Brain pericyte (primary cell): ENCODE measurements around the gene RAB40AL.

Source experiments
- DNase-seq: peaks from one replicate; pipeline ENCODE4 v3.0.0-alpha.2; 2012; ENCODE audit warnings: low read depth, low spot score

The RAB40AL gene

GRCh38 chrX:102979536-102979935 lies 42.5 kb downstream of the RAB40AL start:
- DNase-seq: no peak

DNA sequence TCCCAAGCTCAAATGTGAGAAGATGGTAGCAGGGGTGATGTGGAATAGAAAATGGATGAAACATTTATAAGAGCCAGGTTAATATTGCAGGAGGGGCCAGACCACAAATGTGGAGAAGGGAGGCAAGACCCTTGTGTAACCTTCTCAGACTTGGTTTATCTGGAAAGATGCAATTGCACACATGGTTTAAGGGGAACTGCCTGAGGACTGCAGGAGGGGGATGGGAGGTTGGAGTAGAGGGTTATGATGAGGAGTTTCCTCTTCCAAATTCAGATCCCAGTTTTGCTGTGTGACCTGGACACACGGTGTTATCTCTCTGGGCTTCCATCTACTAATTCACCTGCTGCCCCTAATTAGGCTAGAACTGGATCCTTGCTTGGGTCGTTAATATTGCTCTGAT lies 46.1 kb downstream of the RAB40AL start:
- DNase-seq: no peak

DNA sequence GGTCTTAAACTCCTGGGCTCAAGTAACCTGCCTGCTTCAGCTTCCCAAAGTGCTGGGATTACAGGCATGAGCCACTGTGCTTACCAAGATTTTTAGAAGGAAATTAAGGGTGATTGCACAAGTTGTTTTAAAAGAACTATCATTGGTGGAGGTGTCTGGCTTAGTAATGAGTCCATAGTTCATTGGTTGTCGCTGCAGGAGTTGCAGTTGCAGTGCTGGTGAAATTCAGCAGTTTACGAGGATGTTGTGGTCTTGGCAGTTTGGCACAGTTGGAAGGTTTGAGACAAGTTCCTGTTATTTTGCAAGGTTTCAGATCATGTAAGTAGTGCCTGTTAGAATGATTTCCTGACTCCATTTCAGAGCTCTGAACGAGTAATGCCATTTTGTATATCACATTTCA lies 48.1 kb downstream of the RAB40AL start:
- no peak for DNase-seq
